ENCODE data around the gene EIF3F.

- TF ChIP-seq CTCF (IDR thresholded peaks at IDR 0.05) (no peak), ZFX (IDR thresholded peaks at IDR 0.05; ENCODE audit: borderline replicate concordance) (no peak)
Measured at GRCh38 chr11:8017071-8017470, 29.9 kb downstream of the EIF3F start.
